HL-60 (cell line): ENCODE results near the gene MOB3B.
"Not testable (repeated sequence)": the region's sequence is repeated elsewhere in the genome, so short reads cannot be mapped to it uniquely, and the experiment has no call there.

ENCODE experiments used
- DNase-seq, 2 experiments: peaks; one replicate each; pipeline ENCODE4 v3.0.0-alpha.2; 2010 to 2020; ENCODE audit warnings: low read depth in 1 of 2, low spot score in 1 of 2
- H3K27ac ChIP-seq: fragments of 250-450 bp; sonication (Bioruptor Pico); replicated peaks from 2 replicates; pipeline ENCODE4 v1.5.1; 2020; ENCODE audit warnings: mild to moderate bottlenecking, moderate library complexity
- H3K27me3 ChIP-seq: fragments of 250-450 bp; sonication (Bioruptor Pico); 2 replicates; pipeline ENCODE4 v1.5.1; 2021; ENCODE audit warnings: mild to moderate bottlenecking, moderate library complexity; ENCODE audit not compliant: insufficient read depth, poor library complexity, severe bottlenecking
- H3K4me3 ChIP-seq: replicated peaks from 2 replicates; pipeline ENCODE4 v1.5.1; 2011; ENCODE audit warnings: mild to moderate bottlenecking, control low read depth, low read length; ENCODE audit not compliant: insufficient read depth
- GABPA ChIP-seq: IDR thresholded peaks from 2 replicates; pipeline ENCODE4 v1.6.1; 2012; ENCODE audit warnings: low read depth
- POLR2AphosphoS5 ChIP-seq: IDR thresholded peaks from 2 replicates; pipeline ENCODE4 v1.6.1; 2012; ENCODE audit warnings: low read depth
- SPI1 ChIP-seq: IDR thresholded peaks from 2 replicates; pipeline ENCODE4 v1.6.1; 2012; ENCODE audit warnings: low read depth, mild to moderate bottlenecking, borderline replicate concordance
- TF ChIP-seq, protein P1 (sequence below): IDR thresholded peaks from one replicate; pipeline ENCODE4 v1.5.1; 2011; ENCODE audit warnings: low read length, control low read depth, inconsistent platforms; ENCODE audit not compliant: insufficient read depth
- TF ChIP-seq, protein P2 (sequence below): IDR thresholded peaks from 2 replicates; pipeline ENCODE4 v1.6.1; 2012; ENCODE audit warnings: low read depth; ENCODE audit not compliant: insufficient replicate concordance

Gene MOB3B

DNA sequence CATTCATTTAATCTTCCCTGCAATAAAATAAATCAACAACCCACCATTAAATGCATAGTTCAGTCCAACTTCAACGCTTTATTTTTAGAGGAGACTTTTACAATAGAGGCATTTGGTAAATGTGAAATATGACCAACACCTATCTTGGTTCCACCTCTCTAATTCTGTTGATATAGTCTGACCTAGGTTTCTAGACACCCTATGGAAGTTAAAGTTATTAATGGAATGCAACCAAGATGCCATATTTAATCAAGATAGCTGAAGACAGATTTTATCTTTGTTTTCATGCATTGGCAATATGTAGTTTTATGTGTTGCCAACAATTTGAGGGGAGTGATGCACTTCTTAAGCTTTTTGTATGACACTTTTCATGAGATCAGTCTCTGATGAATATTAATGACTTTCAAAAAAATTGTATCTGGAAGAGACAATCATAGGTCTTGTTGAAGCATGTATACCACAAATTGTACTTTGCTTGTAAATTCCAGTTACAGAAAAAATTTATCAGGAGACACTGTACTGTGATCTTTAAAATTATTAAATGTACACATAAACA lies 107.3 kb downstream of the MOB3B start:
- TF ChIP-seq SPI1 (no peak), POLR2AphosphoS5 (no peak), GABPA (no peak)
- TF ChIP-seq, protein P1, sequence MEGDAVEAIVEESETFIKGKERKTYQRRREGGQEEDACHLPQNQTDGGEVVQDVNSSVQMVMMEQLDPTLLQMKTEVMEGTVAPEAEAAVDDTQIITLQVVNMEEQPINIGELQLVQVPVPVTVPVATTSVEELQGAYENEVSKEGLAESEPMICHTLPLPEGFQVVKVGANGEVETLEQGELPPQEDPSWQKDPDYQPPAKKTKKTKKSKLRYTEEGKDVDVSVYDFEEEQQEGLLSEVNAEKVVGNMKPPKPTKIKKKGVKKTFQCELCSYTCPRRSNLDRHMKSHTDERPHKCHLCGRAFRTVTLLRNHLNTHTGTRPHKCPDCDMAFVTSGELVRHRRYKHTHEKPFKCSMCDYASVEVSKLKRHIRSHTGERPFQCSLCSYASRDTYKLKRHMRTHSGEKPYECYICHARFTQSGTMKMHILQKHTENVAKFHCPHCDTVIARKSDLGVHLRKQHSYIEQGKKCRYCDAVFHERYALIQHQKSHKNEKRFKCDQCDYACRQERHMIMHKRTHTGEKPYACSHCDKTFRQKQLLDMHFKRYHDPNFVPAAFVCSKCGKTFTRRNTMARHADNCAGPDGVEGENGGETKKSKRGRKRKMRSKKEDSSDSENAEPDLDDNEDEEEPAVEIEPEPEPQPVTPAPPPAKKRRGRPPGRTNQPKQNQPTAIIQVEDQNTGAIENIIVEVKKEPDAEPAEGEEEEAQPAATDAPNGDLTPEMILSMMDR: no peak
- TF ChIP-seq, protein P2, sequence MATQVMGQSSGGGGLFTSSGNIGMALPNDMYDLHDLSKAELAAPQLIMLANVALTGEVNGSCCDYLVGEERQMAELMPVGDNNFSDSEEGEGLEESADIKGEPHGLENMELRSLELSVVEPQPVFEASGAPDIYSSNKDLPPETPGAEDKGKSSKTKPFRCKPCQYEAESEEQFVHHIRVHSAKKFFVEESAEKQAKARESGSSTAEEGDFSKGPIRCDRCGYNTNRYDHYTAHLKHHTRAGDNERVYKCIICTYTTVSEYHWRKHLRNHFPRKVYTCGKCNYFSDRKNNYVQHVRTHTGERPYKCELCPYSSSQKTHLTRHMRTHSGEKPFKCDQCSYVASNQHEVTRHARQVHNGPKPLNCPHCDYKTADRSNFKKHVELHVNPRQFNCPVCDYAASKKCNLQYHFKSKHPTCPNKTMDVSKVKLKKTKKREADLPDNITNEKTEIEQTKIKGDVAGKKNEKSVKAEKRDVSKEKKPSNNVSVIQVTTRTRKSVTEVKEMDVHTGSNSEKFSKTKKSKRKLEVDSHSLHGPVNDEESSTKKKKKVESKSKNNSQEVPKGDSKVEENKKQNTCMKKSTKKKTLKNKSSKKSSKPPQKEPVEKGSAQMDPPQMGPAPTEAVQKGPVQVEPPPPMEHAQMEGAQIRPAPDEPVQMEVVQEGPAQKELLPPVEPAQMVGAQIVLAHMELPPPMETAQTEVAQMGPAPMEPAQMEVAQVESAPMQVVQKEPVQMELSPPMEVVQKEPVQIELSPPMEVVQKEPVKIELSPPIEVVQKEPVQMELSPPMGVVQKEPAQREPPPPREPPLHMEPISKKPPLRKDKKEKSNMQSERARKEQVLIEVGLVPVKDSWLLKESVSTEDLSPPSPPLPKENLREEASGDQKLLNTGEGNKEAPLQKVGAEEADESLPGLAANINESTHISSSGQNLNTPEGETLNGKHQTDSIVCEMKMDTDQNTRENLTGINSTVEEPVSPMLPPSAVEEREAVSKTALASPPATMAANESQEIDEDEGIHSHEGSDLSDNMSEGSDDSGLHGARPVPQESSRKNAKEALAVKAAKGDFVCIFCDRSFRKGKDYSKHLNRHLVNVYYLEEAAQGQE: no peak
- no peaks in the 10 kb centered on the region for H3K27me3 ChIP-seq
- no peak for DNase-seq
- H3K4me3 ChIP-seq: no peak overlapping the region
- H3K27ac ChIP-seq: no peak overlapping the region

DNA sequence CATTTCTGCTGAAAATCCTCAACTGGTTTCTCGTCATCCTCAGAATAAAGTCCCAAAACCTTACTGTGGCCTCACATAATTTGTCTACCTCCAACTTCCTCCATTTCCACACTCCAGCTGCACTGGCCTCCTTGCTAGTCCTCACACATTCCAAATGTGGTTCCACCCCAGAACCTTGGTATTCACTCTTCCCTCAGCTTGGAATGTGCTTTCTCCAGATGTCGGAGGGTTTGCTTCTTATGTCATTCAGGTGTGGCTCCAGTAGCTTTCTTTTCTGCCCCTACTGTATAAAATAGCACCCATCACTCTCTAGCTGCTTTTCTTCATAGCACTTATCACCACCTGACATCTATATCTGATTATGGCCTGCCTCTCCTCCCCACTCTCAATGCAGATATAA lies 108.0 kb downstream of the MOB3B start:
- DNase-seq: no peak
- no peak overlapping the region for H3K4me3 ChIP-seq
- TF ChIP-seq, protein P2: no peak
- TF ChIP-seq SPI1: no peak
- TF ChIP-seq POLR2AphosphoS5: no peak
- TF ChIP-seq GABPA: no peak
- TF ChIP-seq, protein P1: no peak
- H3K27ac ChIP-seq: no peak overlapping the region
- H3K27me3 ChIP-seq: no peaks in the 10 kb centered on the region

DNA sequence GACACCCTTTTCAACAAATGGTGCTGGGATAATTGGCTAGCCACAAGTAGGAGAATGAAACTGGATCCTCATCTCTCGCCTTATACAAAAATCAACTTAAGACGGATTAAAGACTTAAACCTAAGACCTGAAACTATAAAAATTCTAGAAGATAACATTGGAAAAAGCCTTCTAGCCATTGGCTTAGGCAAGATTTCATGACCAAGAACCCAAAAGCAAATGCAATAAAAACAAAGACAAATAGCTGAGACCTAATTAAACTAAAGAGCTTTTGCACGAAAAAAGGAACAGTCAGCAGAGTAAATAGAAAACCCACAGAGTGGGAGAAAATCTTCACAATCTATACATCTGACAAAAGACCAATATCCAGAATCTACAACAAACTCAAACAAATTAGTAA lies 110.1 kb downstream of the MOB3B start:
- not testable (repeated sequence) for H3K27me3 ChIP-seq, H3K27ac ChIP-seq, DNase-seq, H3K4me3 ChIP-seq

DNA sequence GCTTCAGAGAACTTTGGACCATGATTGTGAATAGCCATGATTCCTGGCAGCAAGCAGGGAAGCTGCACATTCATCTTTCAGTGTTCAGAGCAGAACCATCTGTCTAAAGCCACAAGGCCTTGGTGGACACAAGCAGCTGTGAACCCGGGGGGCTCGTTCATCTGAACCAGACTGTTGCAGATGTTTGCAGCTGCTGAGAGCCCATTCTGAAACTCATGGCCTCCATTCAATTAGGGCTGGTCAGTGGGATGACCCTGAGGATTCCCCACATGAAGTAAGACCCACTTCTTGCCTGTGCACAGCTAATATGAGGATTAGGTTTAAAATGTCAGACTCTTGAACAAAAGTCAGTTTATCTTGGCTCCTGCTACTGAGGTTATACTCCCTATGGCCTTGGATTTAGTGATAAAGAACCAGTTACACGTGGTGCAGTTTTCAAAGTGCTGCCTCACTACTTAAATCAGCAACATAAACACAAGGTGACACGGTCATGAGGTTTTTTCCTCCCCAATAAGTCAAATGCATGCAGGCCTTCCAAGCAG lies 115.3 kb downstream of the MOB3B start:
- Histone ChIP-seq H3K27me3 (no peaks in the 10 kb centered on the region), H3K27ac (no peak overlapping the region)
- DNase-seq: no peak

More for the DNA sequence above, 115.3 kb downstream of the MOB3B start:
- H3K4me3 ChIP-seq: no peak overlapping the region
- no peak for TF ChIP-seq POLR2AphosphoS5
- TF ChIP-seq GABPA: no peak
- TF ChIP-seq, protein P2: no peak
- TF ChIP-seq, protein P1: no peak
- no peak for TF ChIP-seq SPI1
